Astrocyte (in vitro differentiated cells and primary cell): ENCODE measurements around the gene PIP4K2B.

ENCODE experiments used
- CTCF ChIP-seq: IDR thresholded peaks from 2 replicates; pipeline ENCODE4 v1.5.1; 2011; ENCODE audit warnings: low read depth, mild to moderate bottlenecking, inconsistent platforms, low read length, moderate library complexity; ENCODE audit not compliant: insufficient read depth
- EZH2 ChIP-seq: IDR thresholded peaks from 2 replicates; pipeline ENCODE4 v1.6.1; 2012; ENCODE audit warnings: mild to moderate bottlenecking, low read length, inconsistent platforms; ENCODE audit not compliant: insufficient read depth

- TF ChIP-seq EZH2, result no peak
- no peak for TF ChIP-seq CTCF
Measured at GRCh38 chr17:38786372-38786771, 13.0 kb downstream of the PIP4K2B start.
